ENCODE results near the gene SPSB3.

SPSB3 gene

DNA sequence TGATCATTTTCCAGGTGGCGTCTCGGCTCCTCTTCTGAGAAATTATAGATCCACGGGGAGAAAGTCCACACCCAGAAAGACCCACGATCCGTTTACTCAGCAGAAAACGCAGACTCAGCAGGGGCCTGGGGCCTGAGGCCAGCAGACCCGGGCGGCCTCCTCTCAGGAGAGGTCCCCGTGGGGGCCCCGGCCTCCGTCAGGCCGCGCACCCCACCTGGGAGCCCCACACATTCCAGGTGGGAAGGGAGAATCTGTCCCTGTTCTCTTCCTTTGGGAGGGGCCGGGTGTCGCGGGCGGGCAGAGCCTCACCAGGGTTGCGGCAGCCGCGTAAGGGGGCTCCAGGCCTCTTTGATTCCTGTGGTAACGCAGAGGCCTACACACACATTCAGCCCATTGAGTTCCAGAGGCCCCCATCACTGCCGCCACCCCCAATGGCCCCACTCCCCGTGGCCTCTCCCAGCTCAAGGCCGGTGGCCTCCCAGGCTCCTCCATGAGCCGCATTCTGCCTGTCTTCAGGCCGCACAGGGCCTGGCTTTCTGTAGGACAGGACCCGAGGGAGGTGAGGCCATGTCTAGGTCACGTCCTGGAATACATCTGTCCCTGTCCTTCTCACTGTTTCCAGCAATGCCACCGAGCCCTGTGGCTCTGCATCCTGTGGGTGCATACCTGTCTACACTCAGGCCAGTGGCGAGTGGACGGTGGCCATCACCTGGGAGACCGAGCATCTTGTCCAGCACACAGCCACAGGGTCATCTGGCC, 12.7 kb upstream of the SPSB3 start:
- ATAC-seq (ENCODE audit: low read depth): no peak
- Histone ChIP-seq H3K36me3 (ENCODE audit: low read depth) (no peaks in the 10 kb centered on the region), H3K9me3 (ENCODE audit: severe bottlenecking) (peaks cover 8% of the 10 kb centered on the region), H3K27me3 (ENCODE audit: insufficient read depth, poor library complexity, severe bottlenecking) (no peaks in the 10 kb centered on the region), H3K4me3 (ENCODE audit: severe bottlenecking) (no peak overlapping the region), H3K4me1 (ENCODE audit: insufficient read depth, poor library complexity, severe bottlenecking) (no peaks in the 10 kb centered on the region), H3K27ac (ENCODE audit: poor library complexity, severe bottlenecking) (no peak overlapping the region)
- no peak for DNase-seq (ENCODE audit: low spot score)
- TF ChIP-seq, protein P1, sequence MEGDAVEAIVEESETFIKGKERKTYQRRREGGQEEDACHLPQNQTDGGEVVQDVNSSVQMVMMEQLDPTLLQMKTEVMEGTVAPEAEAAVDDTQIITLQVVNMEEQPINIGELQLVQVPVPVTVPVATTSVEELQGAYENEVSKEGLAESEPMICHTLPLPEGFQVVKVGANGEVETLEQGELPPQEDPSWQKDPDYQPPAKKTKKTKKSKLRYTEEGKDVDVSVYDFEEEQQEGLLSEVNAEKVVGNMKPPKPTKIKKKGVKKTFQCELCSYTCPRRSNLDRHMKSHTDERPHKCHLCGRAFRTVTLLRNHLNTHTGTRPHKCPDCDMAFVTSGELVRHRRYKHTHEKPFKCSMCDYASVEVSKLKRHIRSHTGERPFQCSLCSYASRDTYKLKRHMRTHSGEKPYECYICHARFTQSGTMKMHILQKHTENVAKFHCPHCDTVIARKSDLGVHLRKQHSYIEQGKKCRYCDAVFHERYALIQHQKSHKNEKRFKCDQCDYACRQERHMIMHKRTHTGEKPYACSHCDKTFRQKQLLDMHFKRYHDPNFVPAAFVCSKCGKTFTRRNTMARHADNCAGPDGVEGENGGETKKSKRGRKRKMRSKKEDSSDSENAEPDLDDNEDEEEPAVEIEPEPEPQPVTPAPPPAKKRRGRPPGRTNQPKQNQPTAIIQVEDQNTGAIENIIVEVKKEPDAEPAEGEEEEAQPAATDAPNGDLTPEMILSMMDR (IDR thresholded peaks at IDR 0.05; ENCODE audit: poor library complexity, severe bottlenecking): no peak

DNA sequence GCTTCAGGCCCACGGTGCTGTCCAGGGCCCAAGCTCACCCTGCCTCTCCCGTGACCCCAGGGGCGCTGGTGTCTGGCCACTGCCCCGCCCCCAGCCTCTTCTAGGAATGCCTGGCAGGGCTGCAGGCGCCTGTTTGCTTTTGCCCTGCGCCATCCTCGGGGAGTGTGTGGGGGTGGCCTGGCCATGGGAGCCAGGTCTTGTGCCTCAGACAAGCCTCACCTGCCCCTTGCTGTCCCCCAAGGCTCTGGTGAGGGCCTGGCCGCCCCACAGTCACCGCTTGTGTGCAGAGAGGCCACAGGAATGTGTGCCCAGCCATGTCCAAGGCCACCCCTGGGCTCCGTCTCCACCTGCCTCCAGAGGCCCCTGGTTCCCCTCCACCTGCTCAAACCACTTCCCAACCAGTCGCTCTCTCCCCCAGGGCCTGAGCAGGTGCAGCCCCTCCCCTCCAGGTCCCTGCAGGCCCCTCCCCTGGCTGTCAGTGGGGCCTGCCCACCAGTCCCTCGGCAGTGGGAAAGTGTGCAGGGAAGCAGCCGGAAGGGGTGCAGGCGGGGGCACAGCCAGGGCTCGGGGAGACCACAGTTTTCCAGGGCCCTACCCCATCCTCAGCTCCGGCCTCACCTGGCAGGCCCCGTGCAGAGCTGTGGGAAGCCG, 12.0 kb upstream of the SPSB3 start:
- Histone ChIP-seq H3K36me3 (ENCODE audit: low read depth) (peaks cover 5% of the 10 kb centered on the region), H3K4me1 (ENCODE audit: insufficient read depth, poor library complexity, severe bottlenecking) (no peaks in the 10 kb centered on the region), H3K4me3 (ENCODE audit: severe bottlenecking) (no peak overlapping the region), H3K27me3 (ENCODE audit: insufficient read depth, poor library complexity, severe bottlenecking) (no peaks in the 10 kb centered on the region), H3K9me3 (ENCODE audit: severe bottlenecking) (peaks cover 8% of the 10 kb centered on the region), H3K27ac (ENCODE audit: poor library complexity, severe bottlenecking) (no peak overlapping the region)
- DNase-seq (ENCODE audit: low spot score) (peak; percentile 63), ATAC-seq (ENCODE audit: low read depth) (peak; percentile 10; the same call in 1 of the 3 replicates)
- TF ChIP-seq, protein P1 (IDR thresholded peaks at IDR 0.05; ENCODE audit: poor library complexity, severe bottlenecking): no peak

DNA sequence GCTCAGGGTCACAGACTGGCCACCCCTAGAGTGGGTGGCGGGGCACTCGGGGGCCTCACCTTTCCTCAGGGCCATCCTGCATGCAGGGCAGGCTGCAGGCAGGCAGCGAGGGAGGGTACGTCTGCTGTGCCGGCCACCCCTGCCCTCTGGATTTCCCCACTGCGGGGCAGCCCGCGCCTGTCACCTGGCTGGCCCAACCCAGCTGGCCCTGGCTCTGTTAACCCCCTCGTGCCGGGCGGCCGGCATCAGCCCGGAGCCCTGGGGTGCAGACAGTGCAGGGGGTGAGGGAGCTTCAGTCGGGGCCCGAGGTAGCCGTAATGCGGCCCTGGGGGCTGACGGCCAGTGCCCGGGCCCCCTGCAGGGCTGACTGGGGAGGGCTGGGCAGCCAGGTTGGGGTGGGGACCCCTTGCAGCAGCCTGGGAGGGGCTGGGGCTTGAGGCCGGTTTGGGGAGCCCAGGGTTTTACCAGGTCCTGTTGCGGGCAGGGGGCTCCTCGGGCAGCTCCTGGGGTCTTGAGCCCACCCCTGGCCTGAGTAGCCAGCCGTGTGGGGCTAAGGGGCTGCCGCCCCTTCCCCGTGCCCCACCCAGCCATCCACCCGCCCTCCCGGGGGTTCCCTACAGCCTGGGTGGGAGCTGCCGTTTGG, 11.3 kb upstream of the SPSB3 start, which contains the start of gene IGFALS:
TSS of gene IGFALS (minus strand) at position 128 of the 643 bp plus-strand sequence. CDS start at position 75, 53 bp downstream.
- DNase-seq (ENCODE audit: low spot score) (no peak), ATAC-seq (ENCODE audit: low read depth) (peak; percentile 22; the same call in 1 of the 3 replicates)
- Histone ChIP-seq H3K9me3 (ENCODE audit: severe bottlenecking) (peaks cover 8% of the 10 kb centered on the region), H3K4me3 (ENCODE audit: severe bottlenecking) (no peak within 1 kb of the TSS), H3K36me3 (ENCODE audit: low read depth) (peaks cover 12% of the 10 kb centered on the region), H3K4me1 (ENCODE audit: insufficient read depth, poor library complexity, severe bottlenecking) (no peaks in the 10 kb centered on the region), H3K27me3 (ENCODE audit: insufficient read depth, poor library complexity, severe bottlenecking) (no peaks in the 10 kb centered on the region), H3K27ac (ENCODE audit: poor library complexity, severe bottlenecking) (no peak within 1 kb of the TSS)
- TF ChIP-seq, protein P1 (IDR thresholded peaks at IDR 0.05; ENCODE audit: poor library complexity, severe bottlenecking): no peak

DNA sequence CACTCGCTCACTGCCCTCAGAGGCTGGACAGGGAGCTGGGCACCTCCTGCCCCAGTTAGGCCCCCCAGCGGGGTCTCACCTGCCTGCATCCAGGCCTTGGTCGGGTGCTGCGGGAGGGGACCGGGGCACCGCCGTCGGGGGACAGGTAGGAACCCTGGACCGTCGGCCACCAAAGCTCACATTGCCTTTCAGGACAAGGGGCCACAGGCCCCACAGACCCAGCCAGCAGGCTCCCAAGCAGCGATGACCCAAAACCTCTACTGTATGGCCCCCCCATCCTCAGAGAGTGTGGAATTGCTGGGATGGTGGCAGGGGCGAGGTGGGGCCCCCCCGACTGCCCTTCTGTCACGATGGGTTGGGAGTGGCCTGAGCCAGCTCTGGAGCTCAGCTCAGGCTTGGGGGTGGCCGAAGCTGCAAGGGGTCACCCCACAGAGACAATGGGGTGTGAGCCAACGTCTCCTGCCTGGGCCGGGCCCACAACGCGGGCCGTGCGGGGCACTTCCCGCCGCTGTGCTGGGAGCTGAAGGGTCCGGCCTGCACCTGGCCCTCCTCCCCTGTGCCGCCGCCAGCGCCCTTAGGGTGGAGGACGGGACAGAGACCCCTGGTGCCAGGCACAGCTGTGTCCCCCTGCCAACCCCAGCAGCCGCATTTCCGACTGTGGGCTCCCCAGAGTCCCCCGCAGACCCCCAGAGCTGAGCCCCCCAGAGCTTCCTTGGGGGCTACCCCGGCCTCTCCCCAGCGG, 10.6 kb upstream of the SPSB3 start:
- TF ChIP-seq, protein P1 (IDR thresholded peaks at IDR 0.05; ENCODE audit: poor library complexity, severe bottlenecking): no peak
- H3K27me3 ChIP-seq (ENCODE audit: insufficient read depth, poor library complexity, severe bottlenecking): no peaks in the 10 kb centered on the region
- no peak overlapping the region for H3K27ac ChIP-seq (ENCODE audit: poor library complexity, severe bottlenecking)
- no peak overlapping the region for H3K4me3 ChIP-seq (ENCODE audit: severe bottlenecking)
- no peaks in the 10 kb centered on the region for H3K4me1 ChIP-seq (ENCODE audit: insufficient read depth, poor library complexity, severe bottlenecking)
- no peak for ATAC-seq (ENCODE audit: low read depth)
- DNase-seq (ENCODE audit: low spot score): peak; percentile 66
- H3K36me3 ChIP-seq (ENCODE audit: low read depth): peaks cover 17% of the 10 kb centered on the region
- peaks cover 5% of the 10 kb centered on the region for H3K9me3 ChIP-seq (ENCODE audit: severe bottlenecking)

Data from RWPE2 (cell line).